Right lobe of liver (tissue), 6 donors: ENCODE data around the gene LYPD6B. TPM values are rescaled to one million over a fixed set of nuclear protein-coding genes. Genes with fewer than 3 reads are reported as not detected.

ENCODE experiments used
- ATAC-seq, 4 donors: fragments of 200-7000 bp; cut with Tn5 transposase; one replicate each; pipeline ENCODE4 v1.9.1; 2020; ENCODE audit warnings: mild to moderate bottlenecking in 4 of 4, moderate library complexity in 4 of 4
- DNase-seq, 3 donors: peaks; one replicate each; pipeline ENCODE4 v3.0.0-alpha.2; 2020
- H3K27ac ChIP-seq, 3 donors: fragments of 200-600 bp; one replicate each; pipeline ENCODE4 v1.8.0; 2022
- H3K27me3 ChIP-seq, 2 donors: fragments of 200-600 bp; one replicate each; pipeline ENCODE4 v1.8.0; 2022
- H3K36me3 ChIP-seq, 4 donors: fragments of 200-600 bp; sonication (generic) in 1 of 4; one replicate each; pipeline versions ENCODE4 v1.5.1 to v1.8.0; 2017 to 2022; ENCODE audit warnings: control low read depth in 1 of 4
- H3K4me1 ChIP-seq, 4 donors: fragments of 200-600 bp; sonication (generic) in 1 of 4; one replicate each; pipeline versions ENCODE4 v1.5.1 to v1.8.0; 2017 to 2022; ENCODE audit warnings: control low read depth in 1 of 4
- H3K4me3 ChIP-seq, 3 donors: fragments of 200-600 bp; one replicate each; pipeline ENCODE4 v1.8.0; 2022
- H3K9me3 ChIP-seq, 4 donors: fragments of 200-600 bp; sonication (generic) in 1 of 4; one replicate each; pipeline versions ENCODE4 v1.5.1 to v1.8.0; 2017 to 2022; ENCODE audit warnings: control low read depth in 1 of 4
- POLR2A ChIP-seq: fragments of 450-650 bp; IDR thresholded peaks from one replicate; pipeline ENCODE4 v1.6.1; 2017; ENCODE audit warnings: antibody characterized with exemption, mild to moderate bottlenecking
- WGBS: methylation state at CpG from one replicate; pipeline ENCODE4 v1.1.6; 2018; ENCODE audit warnings: low coverage, low lambda C conversion rate; ENCODE audit not compliant: insufficient coverage; ENCODE audit errors: missing lambda C conversion rate; 5-methylcytosine and 5-hydroxymethylcytosine counted together
- intact Hi-C, 2 donors: fragments of 100-400 bp; cut with DNase I; formaldehyde crosslinking; loops; one replicate each; pipeline versions ENCODE4 v1.11.2 to v1.14.1; 2022
- total RNA-seq, 6 experiments: library from RNA; depleted of rRNA in 2 of 6; stranded (reverse); fragments of >200 nt in 2 of 6; fragmentation: NEBNext Ultra II Directional in 3 of 6; extraction: Animal tissue kit (Norgen Biotek cat#: 25700) in 3 of 6; gene quantifications; one replicate each; pipeline versions ENCODE4 v1.1.0 to v1.2.4, GENCODE V29; 2016 to 2023
- TF ChIP-seq, protein P1 (sequence below), 4 donors: fragments of 200-600 bp in 3 of 4; fragments of 450-650 bp in 1 of 4; IDR thresholded peaks; one replicate each; pipeline versions ENCODE4 v1.5.1 to v1.8.0; 2016 to 2022; ENCODE audit warnings: antibody characterized with exemption in 4 of 4, mild to moderate bottlenecking in 2 of 4
- donor health status: DM: no; HTN: yes; CAD: no.
- donor health status: DM: no; HTN: no; CAD: no.
- donor health status: DM: no; HTN: no; CAD: no.
- donor health status: DM: no; HTN: yes; CAD: no.
- donor health status: DM: no; HTN: yes; CAD: no.

LYPD6B gene
- total RNA-seq, 6 experiments from 2014 or later = 0.30 to 0.31 TPM; not detected in 4

DNA sequence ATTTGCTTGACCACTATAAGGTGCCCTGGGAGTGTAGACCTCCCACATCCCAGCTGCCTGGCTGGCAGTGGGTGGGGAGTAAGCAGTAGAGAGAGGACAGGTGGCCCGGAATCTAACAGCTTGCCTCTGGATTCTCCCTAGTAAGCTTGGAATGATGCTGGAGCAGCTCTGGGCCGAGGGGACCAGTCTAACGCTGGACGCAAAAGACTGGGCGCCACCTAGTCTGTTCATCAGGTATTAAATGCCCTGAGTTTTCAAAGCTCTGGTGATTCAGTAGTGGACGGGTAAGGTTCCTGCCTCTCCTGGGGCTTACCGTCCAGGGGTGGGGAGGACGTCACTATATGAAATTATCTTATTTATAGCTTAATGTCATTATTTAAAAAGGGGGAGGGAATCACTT, 648 bp upstream of the LYPD6B start:
- TF ChIP-seq POLR2A = no peak
- TF ChIP-seq, protein P1, sequence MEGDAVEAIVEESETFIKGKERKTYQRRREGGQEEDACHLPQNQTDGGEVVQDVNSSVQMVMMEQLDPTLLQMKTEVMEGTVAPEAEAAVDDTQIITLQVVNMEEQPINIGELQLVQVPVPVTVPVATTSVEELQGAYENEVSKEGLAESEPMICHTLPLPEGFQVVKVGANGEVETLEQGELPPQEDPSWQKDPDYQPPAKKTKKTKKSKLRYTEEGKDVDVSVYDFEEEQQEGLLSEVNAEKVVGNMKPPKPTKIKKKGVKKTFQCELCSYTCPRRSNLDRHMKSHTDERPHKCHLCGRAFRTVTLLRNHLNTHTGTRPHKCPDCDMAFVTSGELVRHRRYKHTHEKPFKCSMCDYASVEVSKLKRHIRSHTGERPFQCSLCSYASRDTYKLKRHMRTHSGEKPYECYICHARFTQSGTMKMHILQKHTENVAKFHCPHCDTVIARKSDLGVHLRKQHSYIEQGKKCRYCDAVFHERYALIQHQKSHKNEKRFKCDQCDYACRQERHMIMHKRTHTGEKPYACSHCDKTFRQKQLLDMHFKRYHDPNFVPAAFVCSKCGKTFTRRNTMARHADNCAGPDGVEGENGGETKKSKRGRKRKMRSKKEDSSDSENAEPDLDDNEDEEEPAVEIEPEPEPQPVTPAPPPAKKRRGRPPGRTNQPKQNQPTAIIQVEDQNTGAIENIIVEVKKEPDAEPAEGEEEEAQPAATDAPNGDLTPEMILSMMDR (IDR thresholded peaks at IDR 0.05) = no peak
- Histone ChIP-seq H3K4me1 (no peaks in the 10 kb centered on the region), H3K4me3 (peak overlapping the region in 1 of 3 donors; percentile 37), H3K27ac (no peak overlapping the region), H3K9me3 (no peaks in the 10 kb centered on the region), H3K27me3 (no peaks in the 10 kb centered on the region), H3K36me3 (no peaks in the 10 kb centered on the region)
- DNase-seq = no peak
- WGBS = 45% methylated on average over 4 of the region's 8 CpGs
- intact Hi-C loops = no loop called here
- peak in 2 of 4 donors; percentile 10 to 38 for ATAC-seq

DNA sequence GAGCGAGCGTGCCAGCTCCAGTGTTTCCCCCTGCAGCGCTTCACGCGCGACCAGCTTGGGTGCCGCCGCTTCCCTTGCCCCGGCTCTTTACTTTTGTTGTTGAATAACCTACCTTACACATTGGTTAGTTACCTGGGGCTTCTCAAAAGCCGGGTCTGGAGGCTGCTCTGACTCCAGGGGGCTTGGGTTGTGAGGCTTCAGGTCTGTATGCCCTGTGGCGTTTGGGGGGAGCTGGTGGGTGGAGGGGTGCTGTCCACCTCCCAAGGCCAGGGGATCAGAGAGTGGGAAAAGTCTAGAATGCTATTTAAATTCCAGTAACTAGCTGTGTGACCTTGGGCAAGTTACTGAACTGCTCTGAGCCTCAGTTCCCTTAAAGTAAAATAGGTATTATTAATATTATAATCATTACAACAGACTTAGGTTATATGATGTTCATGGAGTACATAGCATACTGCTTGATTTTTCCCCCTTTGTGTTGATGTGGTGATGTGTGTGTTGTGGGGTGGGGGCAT, 770 bp downstream of the LYPD6B start:
- Histone ChIP-seq H3K9me3 (no peaks in the 10 kb centered on the region), H3K36me3 (no peaks in the 10 kb centered on the region), H3K27ac (no peak overlapping the region), H3K4me1 (no peaks in the 10 kb centered on the region), H3K4me3 (peak overlapping the region in 1 of 3 donors; percentile 1), H3K27me3 (no peaks in the 10 kb centered on the region)
- intact Hi-C loops = no loop called here
- WGBS = 0% methylated on average over 8 of the region's 11 CpGs
- ATAC-seq = no peak
- DNase-seq = no peak
- TF ChIP-seq, protein P1 (IDR thresholded peaks at IDR 0.05) = no peak
- no peak for TF ChIP-seq POLR2A

DNA sequence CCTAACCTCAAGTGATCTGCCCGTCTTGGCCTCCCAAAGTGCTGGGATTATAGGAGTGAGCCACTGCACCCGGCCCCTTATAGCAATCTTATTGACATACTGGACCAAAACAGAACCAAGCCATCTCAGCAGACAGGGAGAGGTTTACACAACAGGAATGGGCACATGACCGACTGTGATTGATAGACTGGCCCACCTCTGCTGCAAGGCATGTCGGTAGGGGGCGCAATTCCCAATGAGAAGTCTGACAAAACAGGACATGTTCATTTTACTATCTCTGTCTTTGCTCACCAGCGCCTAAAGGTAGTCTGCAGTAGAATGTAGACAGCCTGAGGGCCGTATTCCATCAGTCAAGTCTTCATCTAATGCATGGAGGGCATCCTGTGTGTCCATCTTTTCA, 2.0 kb downstream of the LYPD6B start:
- no peak for DNase-seq

DNA sequence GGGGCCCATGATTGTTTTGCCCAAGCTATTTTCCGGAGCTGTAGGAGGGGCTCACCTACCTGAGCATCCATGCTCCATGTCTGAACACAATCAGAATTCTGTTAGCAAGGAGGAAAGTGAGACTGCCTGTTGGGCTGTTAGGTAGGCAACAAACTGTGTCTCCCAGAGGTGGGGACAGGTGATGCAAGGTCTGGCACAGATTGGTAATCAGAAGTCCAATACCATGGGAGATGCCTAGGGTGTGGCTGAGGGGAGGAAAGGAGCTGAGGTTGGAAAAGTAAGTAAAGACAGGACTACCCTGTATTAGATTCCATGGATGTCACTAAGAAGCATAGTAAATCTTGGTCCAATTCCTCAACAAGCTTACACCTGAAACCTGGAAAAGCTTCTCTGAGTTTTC, 3.0 kb downstream of the LYPD6B start:
- H3K9me3 ChIP-seq = no peaks in the 10 kb centered on the region
- intact Hi-C loops = no loop called here
- no peak for ATAC-seq

More for the DNA sequence above, 2.0 kb downstream of the LYPD6B start:
- Histone ChIP-seq H3K4me1 (no peaks in the 10 kb centered on the region), H3K36me3 (no peaks in the 10 kb centered on the region), H3K9me3 (no peaks in the 10 kb centered on the region), H3K27me3 (no peaks in the 10 kb centered on the region), H3K4me3 (no peak overlapping the region), H3K27ac (no peak overlapping the region)
- intact Hi-C loops = no loop called here
- no peak for TF ChIP-seq POLR2A
- TF ChIP-seq, protein P1 (IDR thresholded peaks at IDR 0.05) = peak; percentile 4 to 35 (median 23)
- WGBS = 43% methylated on average over 5 of the region's 7 CpGs
- ATAC-seq = no peak

More for the DNA sequence above, 3.0 kb downstream of the LYPD6B start:
- no peak overlapping the region for H3K4me3 ChIP-seq
- H3K4me1 ChIP-seq = no peaks in the 10 kb centered on the region
- no peaks in the 10 kb centered on the region for H3K36me3 ChIP-seq
- H3K27ac ChIP-seq = no peak overlapping the region
- TF ChIP-seq POLR2A = no peak
- TF ChIP-seq, protein P1 (IDR thresholded peaks at IDR 0.05) = no peak
- H3K27me3 ChIP-seq = no peaks in the 10 kb centered on the region
- WGBS = 67% methylated on average over 1 of the region's 1 CpG
- DNase-seq = no peak
